IPS-18c (cell line): Measurements from ENCODE around the gene PRRT1.
A peak's percentile ranks its signal among the peaks of the same experiment; 100 is the strongest.

Source experiments
- H3K4me3 ChIP-seq: 2 replicates; pipeline ENCODE4 v1.7.0; 2013; ENCODE audit warnings: low read depth, mild to moderate bottlenecking, low read length, moderate library complexity; ENCODE audit not compliant: insufficient read depth
- H3K9me3 ChIP-seq: one replicate; pipeline ENCODE4 v1.6.1; 2013; ENCODE audit warnings: mild to moderate bottlenecking, low read length, moderate library complexity; ENCODE audit not compliant: control insufficient read depth, insufficient read depth

The PRRT1 gene

GRCh38 chr6:32118782-32119628 lies 32.7 kb downstream of the PRRT1 start:
- Histone ChIP-seq H3K4me3 (no peak overlapping the region), H3K9me3 (peaks cover 2% of the 10 kb centered on the region)

- Histone ChIP-seq H3K9me3 (peaks cover 2% of the 10 kb centered on the region), H3K4me3 (no peak overlapping the region)
Measured at GRCh38 chr6:32117461-32117860, 34.3 kb downstream of the PRRT1 start.

- Histone ChIP-seq H3K4me3 (no peak overlapping the region), H3K9me3 (peaks cover 2% of the 10 kb centered on the region)
Measured at GRCh38 chr6:32116674-32117073, 35.1 kb downstream of the PRRT1 start.

- Histone ChIP-seq H3K4me3 (no peak overlapping the region), H3K9me3 (peaks cover 2% of the 10 kb centered on the region)
Measured at GRCh38 chr6:32115623-32116022, 36.1 kb downstream of the PRRT1 start.

GRCh38 chr6:32114796-32115195 lies 36.9 kb downstream of the PRRT1 start:
- Histone ChIP-seq H3K9me3 (peaks cover 2% of the 10 kb centered on the region), H3K4me3 (no peak overlapping the region)

GRCh38 chr6:32113386-32114352 lies 38.1 kb downstream of the PRRT1 start:
- Histone ChIP-seq H3K4me3 (no peak overlapping the region), H3K9me3 (peaks cover 2% of the 10 kb centered on the region)

GRCh38 chr6:32112431-32112980 lies 39.2 kb downstream of the PRRT1 start:
- peaks cover 2% of the 10 kb centered on the region for H3K9me3 ChIP-seq
- no peak overlapping the region for H3K4me3 ChIP-seq

GRCh38 chr6:32111424-32112066 lies 40.2 kb downstream of the PRRT1 start:
- Histone ChIP-seq H3K4me3 (no peak overlapping the region), H3K9me3 (peaks cover 2% of the 10 kb centered on the region)

GRCh38 chr6:32110632-32111031 lies 41.1 kb downstream of the PRRT1 start:
- H3K9me3 ChIP-seq: no peaks in the 10 kb centered on the region
- H3K4me3 ChIP-seq: no peak overlapping the region

GRCh38 chr6:32109765-32110160 lies 42.0 kb downstream of the PRRT1 start:
- H3K4me3 ChIP-seq: no peak overlapping the region
- no peaks in the 10 kb centered on the region for H3K9me3 ChIP-seq

- Histone ChIP-seq H3K4me3 (0 out of 2 replicates have a peak within 1 kb of the TSS, but pooled peaks have one; percentile 12), H3K9me3 (no peaks in the 10 kb centered on the region)
Measured at GRCh38 chr6:32109114-32109764, 42.5 kb downstream of the PRRT1 start, which contains the start of gene TNXB. Gene TNXB, minus strand, starts transcription at chr6:32109338. Its CDS starts 11,140 bp downstream, at chr6:32098198.

GRCh38 chr6:32108727-32109113 lies 43.0 kb downstream of the PRRT1 start:
- H3K4me3 ChIP-seq: 0 out of 2 replicates have a peak overlapping the region, but pooled peaks have one; percentile 12
- H3K9me3 ChIP-seq: no peaks in the 10 kb centered on the region

- Histone ChIP-seq H3K9me3 (no peaks in the 10 kb centered on the region), H3K4me3 (0 out of 2 replicates have a peak overlapping the region, but pooled peaks have one; percentile 12)
Measured at GRCh38 chr6:32108094-32108627, 43.6 kb downstream of the PRRT1 start.

- H3K4me3 ChIP-seq: no peak overlapping the region
- no peaks in the 10 kb centered on the region for H3K9me3 ChIP-seq
Measured at GRCh38 chr6:32107406-32107805, 44.3 kb downstream of the PRRT1 start.

- no peaks in the 10 kb centered on the region for H3K9me3 ChIP-seq
- H3K4me3 ChIP-seq: no peak overlapping the region
Measured at GRCh38 chr6:32105433-32105832, 46.3 kb downstream of the PRRT1 start.

GRCh38 chr6:32102255-32102654 lies 49.5 kb downstream of the PRRT1 start:
- H3K4me3 ChIP-seq: no peak overlapping the region

More at GRCh38 chr6:32102255-32102654, 49.5 kb downstream of the PRRT1 start:
- no peaks in the 10 kb centered on the region for H3K9me3 ChIP-seq
